ENCODE data around the gene TENM4. TPM values are rescaled to one million over a fixed set of nuclear protein-coding genes. Genes with fewer than 3 reads are reported as not detected.

TENM4 gene
- polyA plus RNA-seq, 1 donor from 2014 or later: 16.8 TPM

- no peaks in the 10 kb centered on the region for H3K79me2 ChIP-seq (replicated peaks; ENCODE audit: insufficient read depth, low read length)
- TF ChIP-seq EZH2 (IDR thresholded peaks at IDR 0.05; ENCODE audit: borderline replicate concordance, insufficient read depth, low read length, poor library complexity, severe bottlenecking) (no peak), TAF1 (IDR thresholded peaks at IDR 0.05; ENCODE audit: low read depth) (no peak), MXI1 (conservative IDR thresholded peaks at IDR 0.05; ENCODE audit: poor library complexity, severe bottlenecking) (no peak), RAD21 (conservative IDR thresholded peaks at IDR 0.05) (no peak), CTCF (IDR thresholded peaks at IDR 0.05; ENCODE audit: poor library complexity, severe bottlenecking) (no peak), EP300 (conservative IDR thresholded peaks at IDR 0.05; ENCODE audit: poor library complexity, severe bottlenecking) (no peak), SMC3 (conservative IDR thresholded peaks at IDR 0.05; ENCODE audit: poor library complexity) (no peak), REST (IDR thresholded peaks at IDR 0.05; ENCODE audit: borderline replicate concordance) (no peak), POLR2AphosphoS5 (IDR thresholded peaks at IDR 0.05) (no peak)
Observed at GRCh38 chr11:79049741-79050179, 391.1 kb downstream of the TENM4 start.

GRCh38 chr11:79047980-79048379 is 392.9 kb downstream of the TENM4 start:
- H3K4me3 ChIP-seq (ENCODE audit: low read length): no peak overlapping the region
- H3F3A ChIP-seq (ENCODE audit: insufficient read depth, low read length, poor library complexity, severe bottlenecking): no peaks in the 10 kb centered on the region
- no peaks in the 10 kb centered on the region for H3K9me3 ChIP-seq (ENCODE audit: low read length)
- H3K27me3 ChIP-seq (ENCODE audit: insufficient read depth, low read depth, low read length): no peaks in the 10 kb centered on the region
- H3K79me2 ChIP-seq (replicated peaks; ENCODE audit: insufficient read depth, low read length): no peaks in the 10 kb centered on the region
- no peak overlapping the region for H3K9ac ChIP-seq (ENCODE audit: low read length)
- H2AFZ ChIP-seq (ENCODE audit: low read depth, low read length): no peak overlapping the region
- H4K20me1 ChIP-seq (ENCODE audit: insufficient read depth): no peaks in the 10 kb centered on the region
- H3K27ac ChIP-seq (ENCODE audit: low read length): no peak overlapping the region
- TF ChIP-seq RAD21 (conservative IDR thresholded peaks at IDR 0.05) (no peak), EZH2 (IDR thresholded peaks at IDR 0.05; ENCODE audit: borderline replicate concordance, insufficient read depth, low read length, poor library complexity, severe bottlenecking) (no peak), MXI1 (conservative IDR thresholded peaks at IDR 0.05; ENCODE audit: poor library complexity, severe bottlenecking) (no peak), SMC3 (conservative IDR thresholded peaks at IDR 0.05; ENCODE audit: poor library complexity) (no peak), TAF1 (IDR thresholded peaks at IDR 0.05; ENCODE audit: low read depth) (no peak), REST (IDR thresholded peaks at IDR 0.05; ENCODE audit: borderline replicate concordance) (no peak), CTCF (IDR thresholded peaks at IDR 0.05; ENCODE audit: poor library complexity, severe bottlenecking) (no peak), POLR2AphosphoS5 (IDR thresholded peaks at IDR 0.05) (no peak), EP300 (conservative IDR thresholded peaks at IDR 0.05; ENCODE audit: poor library complexity, severe bottlenecking) (no peak)
- H3K36me3 ChIP-seq (ENCODE audit: insufficient read depth, low read length): peaks cover 3% of the 10 kb centered on the region
- H3K9me2 ChIP-seq (ENCODE audit: insufficient read depth, low read length): no peaks in the 10 kb centered on the region
- H3K4me2 ChIP-seq (ENCODE audit: low read length): no peak overlapping the region

More at GRCh38 chr11:79049741-79050179, 391.1 kb downstream of the TENM4 start:
- Histone ChIP-seq H3K4me3 (ENCODE audit: low read length) (no peak overlapping the region), H3K27me3 (ENCODE audit: insufficient read depth, low read depth, low read length) (no peaks in the 10 kb centered on the region), H3K4me2 (ENCODE audit: low read length) (no peak overlapping the region), H4K20me1 (ENCODE audit: insufficient read depth) (no peaks in the 10 kb centered on the region), H3K27ac (ENCODE audit: low read length) (no peak overlapping the region), H3F3A (ENCODE audit: insufficient read depth, low read length, poor library complexity, severe bottlenecking) (no peaks in the 10 kb centered on the region), H2AFZ (ENCODE audit: low read depth, low read length) (no peak overlapping the region), H3K9me3 (ENCODE audit: low read length) (no peaks in the 10 kb centered on the region), H3K9ac (ENCODE audit: low read length) (no peak overlapping the region), H3K36me3 (ENCODE audit: insufficient read depth, low read length) (peaks cover 3% of the 10 kb centered on the region), H3K9me2 (ENCODE audit: insufficient read depth, low read length) (no peaks in the 10 kb centered on the region)
